ENCODE measurements around the gene MYRFL.

GRCh38 chr12:69880571-69880970 is 55.5 kb downstream of the MYRFL start:
- TF ChIP-seq CTCF (IDR thresholded peaks at IDR 0.05) (no peak), POLR2AphosphoS5 (IDR thresholded peaks at IDR 0.05) (no peak), EP300 (IDR thresholded peaks at IDR 0.05) (no peak), POLR2A (IDR thresholded peaks at IDR 0.05; ENCODE audit: low read depth) (no peak)
